Suppressor macrophage (primary cell): ENCODE results near the gene TIMMDC1.

ENCODE experiments used
- DNase-seq, 4 experiments: peaks; one replicate each; pipeline ENCODE4 v3.0.0-alpha.2; 2020 to 2022
- total RNA-seq, 17 experiments: gene quantifications; one replicate each; lab custom pipeline; 2026; ENCODE audit warnings: mixed read lengths in 6 of 17, inconsistent platforms in 3 of 17; lab: John Stamatoyannopoulos, UW

TIMMDC1 gene, protein sequence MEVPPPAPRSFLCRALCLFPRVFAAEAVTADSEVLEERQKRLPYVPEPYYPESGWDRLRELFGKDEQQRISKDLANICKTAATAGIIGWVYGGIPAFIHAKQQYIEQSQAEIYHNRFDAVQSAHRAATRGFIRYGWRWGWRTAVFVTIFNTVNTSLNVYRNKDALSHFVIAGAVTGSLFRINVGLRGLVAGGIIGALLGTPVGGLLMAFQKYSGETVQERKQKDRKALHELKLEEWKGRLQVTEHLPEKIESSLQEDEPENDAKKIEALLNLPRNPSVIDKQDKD
- total RNA-seq, result 31.6 to 62.6 (median 48.7) reads per million in 17 experiments

DNA sequence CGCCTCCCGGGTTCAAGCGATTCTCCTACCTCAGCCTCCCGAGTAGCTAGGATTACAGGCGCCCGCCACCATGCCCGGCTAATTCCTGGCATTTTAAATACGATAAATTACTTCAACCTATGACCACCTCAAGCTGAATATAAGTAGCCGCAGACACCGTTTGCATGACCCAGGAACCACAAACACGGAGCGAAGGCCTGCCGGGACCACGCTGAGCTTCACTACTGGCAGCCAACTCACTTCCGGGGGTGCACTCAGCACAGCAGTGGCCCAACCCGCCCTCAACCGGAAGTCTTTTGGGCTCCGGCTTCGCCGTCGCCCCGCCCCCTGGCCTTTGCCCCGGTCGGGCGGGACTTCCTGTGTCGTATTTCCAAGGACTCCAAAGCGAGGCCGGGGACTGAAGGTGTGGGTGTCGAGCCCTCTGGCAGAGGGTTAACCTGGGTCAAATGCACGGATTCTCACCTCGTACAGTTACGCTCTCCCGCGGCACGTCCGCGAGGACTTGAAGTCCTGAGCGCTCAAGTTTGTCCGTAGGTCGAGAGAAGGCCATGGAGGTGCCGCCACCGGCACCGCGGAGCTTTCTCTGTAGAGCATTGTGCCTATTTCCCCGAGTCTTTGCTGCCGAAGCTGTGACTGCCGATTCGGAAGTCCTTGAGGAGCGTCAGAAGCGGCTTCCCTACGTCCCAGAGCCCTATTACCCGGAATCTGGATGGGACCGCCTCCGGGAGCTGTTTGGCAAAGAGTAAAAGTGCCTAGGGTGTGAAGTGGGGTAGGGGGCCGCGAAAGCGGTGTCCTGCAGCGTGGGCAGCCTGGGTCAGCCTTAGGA lies at the start of gene TIMMDC1:
TSS of gene TIMMDC1 (plus strand) at position 362 of the 826 bp plus-strand sequence. CDS start at position 549, 187 bp downstream.
- peak; percentile 98 to 99 (median 99) for DNase-seq

DNA sequence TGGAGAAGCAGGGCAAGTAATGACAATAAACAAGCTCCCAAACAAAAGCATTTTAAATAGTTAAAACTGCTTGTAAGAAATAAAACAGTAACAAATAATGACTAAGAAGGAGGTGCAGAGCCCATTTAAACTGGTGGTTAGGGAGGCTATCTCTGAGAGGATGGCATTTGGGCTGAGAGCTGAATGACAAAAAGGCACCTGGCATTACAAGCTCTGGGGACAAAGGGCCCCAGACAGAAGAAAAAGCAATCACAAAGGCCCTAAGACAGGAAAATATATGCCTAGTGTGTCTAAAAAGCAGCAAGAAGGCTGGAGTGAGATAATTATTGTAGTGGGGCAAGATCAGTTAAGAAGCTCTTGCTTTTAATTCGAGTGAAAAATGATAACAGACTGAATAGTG lies 44.5 kb upstream of the TIMMDC1 start:
- DNase-seq, result no peak

DNA sequence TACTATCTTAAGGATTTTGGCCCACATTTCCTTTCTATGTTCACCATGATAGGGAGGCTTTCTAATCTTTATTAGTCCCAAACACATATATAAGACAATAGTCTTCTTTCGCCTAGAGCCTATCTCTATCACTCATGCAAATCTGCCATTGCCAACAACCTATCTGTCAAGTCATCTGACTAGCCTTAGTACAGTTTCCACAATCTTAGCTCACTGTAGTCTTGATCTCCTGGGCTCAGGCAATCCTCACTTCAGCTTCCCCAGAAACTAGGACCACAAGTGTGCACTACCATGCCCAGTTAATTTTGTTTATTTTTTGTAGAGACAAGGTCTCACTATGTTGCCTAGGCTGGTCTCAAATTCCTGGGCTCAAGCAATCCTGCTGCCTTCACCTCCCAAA lies 41.9 kb upstream of the TIMMDC1 start:
- DNase-seq, result no peak

DNA sequence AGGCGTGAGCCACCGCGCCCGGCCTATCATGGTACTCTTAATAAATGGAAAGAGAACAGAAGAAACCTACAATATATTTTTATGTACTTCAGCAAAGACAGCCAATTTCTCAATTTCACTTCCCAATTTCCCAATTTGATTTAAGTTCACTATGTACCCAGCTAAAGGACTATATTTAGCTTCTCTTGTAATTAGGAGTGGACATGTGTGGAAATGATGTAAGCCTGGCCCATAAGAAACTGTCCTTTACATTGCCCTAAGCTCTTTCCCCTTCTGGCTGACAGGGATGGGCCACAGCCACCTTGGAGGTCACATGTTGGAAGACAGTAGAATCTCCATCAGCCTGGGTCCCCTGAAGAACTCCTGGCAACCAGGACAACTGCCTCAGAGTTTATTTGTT lies 41.1 kb upstream of the TIMMDC1 start:
- peak; percentile 36 to 86 (median 70) for DNase-seq

DNA sequence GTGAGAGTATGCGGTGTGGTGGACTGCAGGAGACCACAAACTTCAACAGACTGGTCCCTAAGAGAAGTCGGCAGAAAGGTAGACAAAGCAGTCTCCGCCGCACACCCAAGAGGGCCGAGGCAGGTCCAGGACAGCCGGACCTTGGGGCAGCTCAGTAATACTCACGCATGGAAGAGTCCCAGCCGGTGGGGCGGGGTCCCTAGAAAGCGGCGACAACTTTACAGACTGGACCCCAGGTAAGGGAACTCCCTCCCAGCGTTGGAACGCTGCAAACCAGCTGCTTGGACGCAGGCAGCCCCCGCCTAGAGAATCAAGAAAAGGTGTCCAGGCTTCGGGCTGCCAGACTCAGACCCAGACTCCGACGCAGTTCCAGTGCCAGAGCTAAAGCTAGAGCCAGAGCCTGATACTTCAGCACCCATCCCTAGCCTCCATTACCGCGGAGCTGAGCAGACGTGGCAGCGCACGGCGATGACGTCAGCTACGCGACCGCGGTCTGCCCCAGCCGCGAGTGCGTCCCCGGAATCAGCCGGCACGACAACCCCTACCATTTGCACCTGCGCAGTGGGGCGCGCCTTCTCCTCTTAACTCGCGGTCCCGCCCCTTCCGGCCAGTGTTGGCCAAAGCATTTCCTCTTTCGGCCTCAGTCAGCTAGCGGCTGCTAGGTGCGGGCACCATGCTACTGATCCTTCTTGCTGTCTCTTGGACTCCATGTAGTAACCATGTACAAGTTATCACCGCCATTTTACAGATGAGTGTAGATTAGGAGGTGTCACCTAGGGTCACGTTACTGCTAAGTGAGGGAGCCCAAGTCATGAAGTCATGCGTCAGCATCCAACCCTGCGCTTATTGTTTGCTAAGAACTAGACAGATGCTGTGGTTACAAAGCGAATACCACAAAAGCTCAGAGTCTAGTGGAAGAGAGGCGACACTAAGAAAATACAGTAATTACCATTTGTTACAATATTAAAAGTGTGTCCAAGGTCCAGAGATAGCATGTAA lies 34.9 kb upstream of the TIMMDC1 start, which contains the start of gene TMEM39A:
TSS of gene TMEM39A (minus strand) at position 445 of the 999 bp plus-strand sequence. CDS start 1,541 bp downstream, outside the sequence.
- peak; percentile 100 for DNase-seq

DNA sequence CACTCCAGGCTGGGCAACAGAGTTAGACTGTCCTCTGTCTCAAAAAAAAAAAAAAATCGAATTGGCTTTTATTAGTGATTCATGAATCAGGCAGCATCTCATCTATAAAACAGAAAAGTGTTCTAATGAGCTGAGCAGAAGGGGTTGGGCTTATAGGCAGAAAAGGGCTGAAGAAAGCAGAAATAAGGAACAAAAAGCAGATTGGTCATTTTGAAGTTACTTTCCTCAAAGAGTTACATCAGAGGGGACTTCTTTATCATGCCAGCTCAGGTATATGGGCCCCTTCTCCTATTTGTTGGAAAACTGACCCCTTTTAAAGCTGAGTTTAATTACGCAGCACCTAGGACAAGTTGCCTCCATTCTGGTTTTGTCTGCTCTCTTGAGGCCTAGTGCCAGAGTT lies 30.3 kb upstream of the TIMMDC1 start:
- peak; percentile 14 to 56 (median 34) for DNase-seq

DNA sequence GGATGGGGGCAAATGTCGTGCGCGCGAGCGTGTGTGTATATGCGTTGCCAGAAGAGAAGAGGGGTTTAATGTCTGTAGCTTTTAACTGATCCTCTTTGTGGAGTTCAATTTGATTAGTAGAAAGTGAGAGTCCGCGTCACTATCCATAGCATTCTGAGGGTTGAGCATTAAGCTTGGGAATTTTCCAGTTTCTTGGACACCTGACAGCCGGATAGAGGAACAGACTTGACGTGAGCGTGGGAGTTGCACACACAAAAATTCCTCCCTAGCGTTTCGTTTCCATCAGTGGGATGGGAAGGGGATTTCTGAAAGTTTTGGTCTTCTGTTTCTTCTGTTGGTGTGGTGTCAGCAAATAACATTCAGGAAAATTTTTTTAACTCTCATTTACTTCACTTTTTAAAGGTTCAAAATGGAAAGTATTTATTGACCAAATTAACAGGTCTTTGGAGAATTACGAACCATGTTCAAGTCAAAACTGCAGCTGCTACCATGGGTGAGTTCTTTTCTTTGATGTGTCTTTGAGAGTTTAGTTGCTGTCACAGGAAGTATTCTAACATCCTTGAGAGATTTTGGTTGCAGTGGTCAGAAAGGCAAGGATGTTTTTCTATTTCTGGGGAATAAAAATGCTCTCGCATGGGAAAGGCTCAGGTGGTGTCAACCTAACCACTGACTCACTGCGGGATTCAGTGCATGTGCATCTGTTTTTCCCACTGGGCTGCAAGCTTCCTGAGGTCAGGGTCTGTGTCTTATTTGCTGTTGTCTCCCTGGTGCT lies 28.7 kb upstream of the TIMMDC1 start:
- peak; percentile 6 to 53 (median 47) for DNase-seq

DNA sequence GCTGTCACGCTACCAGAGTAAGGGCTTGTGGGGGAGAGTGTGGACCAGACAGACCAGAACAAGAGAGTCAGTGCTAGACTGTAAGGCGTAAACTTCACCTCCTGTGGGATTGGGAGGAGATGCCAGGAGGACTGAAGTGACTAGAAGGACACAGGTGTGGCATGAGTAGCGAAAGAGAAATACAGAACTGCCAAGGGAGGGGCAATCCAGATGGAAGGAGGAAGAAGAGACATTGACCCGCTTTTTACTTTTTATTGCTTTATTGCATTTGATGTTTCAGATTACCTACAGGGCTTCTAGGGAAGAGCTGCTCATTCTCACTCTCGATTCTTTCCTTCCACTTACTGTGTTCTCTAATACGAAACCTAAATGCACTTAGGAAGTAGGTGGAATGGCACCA lies 27.5 kb upstream of the TIMMDC1 start:
- no peak for DNase-seq

DNA sequence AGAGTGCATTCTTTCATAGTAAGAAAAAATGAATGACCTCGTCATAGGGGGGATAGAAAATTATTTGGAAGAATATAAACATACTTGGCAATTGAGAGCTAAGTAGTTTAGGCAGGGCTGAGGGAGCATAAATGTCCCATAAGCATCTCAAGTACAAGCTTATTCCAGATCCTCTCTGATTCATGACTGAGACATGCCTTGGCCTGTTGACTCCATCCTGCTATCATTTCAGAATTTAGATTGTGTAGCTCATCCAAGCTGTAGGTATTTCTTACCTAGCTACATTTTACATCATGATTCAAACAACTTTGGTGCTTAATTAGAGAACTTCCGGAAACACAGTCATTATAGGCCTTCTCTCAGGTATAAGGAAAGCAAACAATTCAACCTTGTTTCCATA lies 17.3 kb upstream of the TIMMDC1 start:
- DNase-seq, result no peak

DNA sequence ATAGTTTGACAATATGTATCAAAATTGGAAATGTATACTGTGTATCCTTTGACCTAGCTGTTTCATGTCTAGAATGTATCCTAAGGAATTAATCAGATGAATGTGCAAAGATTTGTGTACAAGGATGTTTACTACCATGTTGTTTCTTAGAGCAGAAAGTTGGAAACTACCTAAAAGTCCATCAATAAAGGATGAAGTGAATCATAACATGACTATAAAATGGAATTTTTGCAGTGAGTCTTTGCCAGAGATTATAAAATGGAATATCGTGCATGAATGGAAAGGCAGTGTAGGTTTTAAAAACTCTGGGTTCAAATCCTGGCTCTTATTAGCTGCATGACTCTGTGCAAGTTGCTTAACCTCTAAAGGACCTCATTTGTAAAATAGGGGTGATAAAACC lies 15.2 kb upstream of the TIMMDC1 start:
- DNase-seq, result no peak

DNA sequence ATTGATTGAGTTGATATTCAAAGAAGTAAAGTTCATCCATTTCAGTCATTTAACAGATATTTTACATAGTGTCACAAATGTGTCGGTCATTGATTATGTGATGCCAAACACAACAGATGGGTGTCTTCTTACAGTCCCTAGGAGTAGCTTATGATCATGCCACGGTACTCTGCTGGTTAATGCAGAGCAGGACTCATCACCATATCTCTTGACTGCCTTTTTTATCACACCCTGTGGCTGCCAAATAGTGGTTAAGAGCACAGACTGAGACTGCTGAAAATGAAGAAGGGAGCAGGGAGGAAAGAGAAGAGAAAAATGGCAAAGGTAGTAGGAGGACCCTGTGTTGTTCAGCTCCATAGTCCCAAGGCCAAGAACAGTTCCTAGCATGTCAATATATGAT lies 12.8 kb upstream of the TIMMDC1 start:
- DNase-seq, result no peak

DNA sequence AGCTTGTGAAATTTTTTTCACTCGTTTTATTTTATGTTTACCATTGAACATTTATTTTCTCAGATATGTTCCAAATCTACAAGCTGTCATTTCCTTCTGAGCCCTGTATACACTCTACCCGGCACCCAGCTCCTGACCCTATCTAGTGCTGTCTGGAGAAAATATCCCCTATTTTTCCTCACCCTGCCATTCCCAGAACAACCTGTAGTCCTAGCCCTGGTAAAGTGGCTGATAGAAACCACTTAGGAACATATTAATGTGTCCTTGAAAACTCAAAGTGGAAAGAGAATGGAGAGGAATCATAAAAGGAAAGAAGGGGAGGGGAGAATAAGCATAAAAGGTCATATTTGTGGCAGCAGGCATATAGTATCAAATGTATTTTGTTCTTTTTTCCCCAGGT lies 8.2 kb upstream of the TIMMDC1 start:
- DNase-seq, result no peak

DNA sequence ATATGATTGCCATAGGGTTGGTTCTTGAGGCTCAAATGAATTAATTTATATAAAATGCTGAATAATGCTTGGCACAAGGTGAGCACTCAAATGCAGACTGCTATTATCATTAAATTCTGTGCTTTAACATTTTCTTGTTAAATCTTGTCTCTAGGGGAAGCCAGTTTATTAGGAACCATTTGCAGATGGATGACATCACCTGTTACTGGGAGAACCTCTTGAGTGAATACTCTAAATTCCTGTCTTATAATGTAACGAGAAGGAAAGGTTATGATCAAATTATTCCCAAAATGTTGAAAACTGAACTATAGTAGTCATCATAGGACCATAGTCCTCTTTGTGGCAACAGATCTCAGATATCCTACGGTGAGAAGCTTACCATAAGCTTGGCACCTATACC lies 6.2 kb upstream of the TIMMDC1 start:
- DNase-seq, result no peak

DNA sequence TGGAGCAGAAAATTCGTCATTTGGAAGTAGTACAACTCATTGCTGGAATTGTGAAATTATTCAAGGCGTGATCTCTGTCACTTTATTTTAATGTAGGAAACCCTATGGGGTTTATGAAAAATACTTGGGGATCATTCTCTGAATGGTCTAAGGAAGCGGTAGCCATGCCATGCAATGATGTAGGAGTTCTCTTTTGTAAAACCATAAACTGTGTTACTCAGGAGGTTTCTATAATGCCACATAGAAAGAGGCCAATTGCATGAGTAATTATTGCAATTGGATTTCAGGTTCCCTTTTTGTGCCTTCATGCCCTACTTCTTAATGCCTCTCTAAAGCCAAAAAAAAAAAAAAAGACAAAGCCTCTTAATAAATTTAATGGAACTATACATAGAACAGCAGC lies 5.5 kb upstream of the TIMMDC1 start:
- peak in 1 of 4 experiments; percentile 13 for DNase-seq

DNA sequence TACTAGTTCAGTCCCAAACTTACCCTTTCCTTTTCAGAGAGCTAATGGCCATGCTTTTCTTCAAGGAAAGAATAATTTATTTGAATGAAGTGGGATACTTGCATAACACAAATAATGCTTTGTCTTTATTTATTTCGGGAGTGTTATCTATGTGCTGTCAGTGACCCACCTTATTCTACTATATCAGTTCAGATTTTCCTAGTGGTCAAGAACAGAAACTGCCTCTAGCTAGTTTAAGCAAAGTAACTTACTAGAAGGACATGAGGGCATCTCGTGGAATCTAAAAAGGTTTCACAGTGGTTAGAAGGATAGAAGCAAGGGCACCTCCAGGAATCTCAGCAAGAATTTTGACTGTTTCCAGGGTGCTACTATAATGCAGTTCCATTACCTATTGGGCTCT lies 3.8 kb upstream of the TIMMDC1 start:
- no peak for DNase-seq

DNA sequence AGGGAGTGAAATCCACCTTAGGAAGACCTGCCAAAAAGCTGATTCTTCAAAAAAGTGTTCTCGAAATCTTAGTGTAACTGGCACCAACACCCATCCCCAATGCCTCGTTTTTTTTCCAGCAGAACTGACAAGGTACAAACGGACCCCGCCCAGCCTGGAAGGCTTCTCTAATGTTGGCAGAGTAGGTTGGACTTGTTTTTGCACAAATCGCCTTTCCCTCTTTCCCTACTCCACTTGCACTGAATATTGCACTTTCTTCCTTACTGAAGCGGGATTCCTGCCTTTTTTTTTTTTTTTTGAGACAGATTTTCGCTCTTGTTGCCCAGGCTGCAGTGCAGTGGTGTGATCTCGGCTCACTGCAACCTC lies 544 bp upstream of the TIMMDC1 start:
- peak; percentile 8 to 48 (median 31) for DNase-seq

DNA sequence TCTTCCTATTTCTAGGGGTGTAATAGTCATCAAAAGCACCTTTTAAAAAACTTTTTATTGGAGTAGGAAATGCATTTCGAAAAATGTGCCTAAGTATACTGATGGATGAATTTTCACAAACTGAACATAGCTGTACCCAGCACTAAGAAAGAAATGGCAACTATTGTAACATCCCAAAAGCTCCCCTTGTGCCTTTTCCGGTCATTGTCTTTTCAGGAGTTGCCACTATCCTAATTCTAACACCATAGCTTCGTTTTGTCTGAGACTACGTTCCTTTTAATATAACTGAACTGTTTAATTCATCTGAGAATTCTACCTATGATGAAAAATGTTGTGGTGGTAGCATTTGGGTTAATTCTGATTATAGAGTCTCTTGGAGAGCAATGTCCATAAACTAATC lies 1.9 kb downstream of the TIMMDC1 start:
- no peak for DNase-seq

DNA sequence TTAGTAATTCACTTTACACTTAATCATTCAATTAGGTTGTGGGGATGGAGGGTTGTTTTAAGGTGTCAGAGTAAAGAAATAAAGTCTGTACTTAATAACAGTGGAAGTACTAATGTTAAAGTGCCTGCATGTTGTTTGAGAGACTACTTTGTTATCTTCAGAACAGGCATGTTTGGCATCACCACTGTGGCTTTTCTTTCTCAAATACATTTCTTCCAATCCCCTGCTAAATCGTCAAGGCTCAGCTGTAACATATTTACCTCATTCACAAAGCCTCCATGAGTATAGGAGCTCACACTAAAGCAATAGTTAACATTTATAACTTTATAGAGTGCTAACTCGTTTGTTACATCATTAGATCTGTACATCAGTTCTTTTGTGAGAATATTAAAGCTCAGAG lies 2.6 kb downstream of the TIMMDC1 start:
- no peak for DNase-seq

DNA sequence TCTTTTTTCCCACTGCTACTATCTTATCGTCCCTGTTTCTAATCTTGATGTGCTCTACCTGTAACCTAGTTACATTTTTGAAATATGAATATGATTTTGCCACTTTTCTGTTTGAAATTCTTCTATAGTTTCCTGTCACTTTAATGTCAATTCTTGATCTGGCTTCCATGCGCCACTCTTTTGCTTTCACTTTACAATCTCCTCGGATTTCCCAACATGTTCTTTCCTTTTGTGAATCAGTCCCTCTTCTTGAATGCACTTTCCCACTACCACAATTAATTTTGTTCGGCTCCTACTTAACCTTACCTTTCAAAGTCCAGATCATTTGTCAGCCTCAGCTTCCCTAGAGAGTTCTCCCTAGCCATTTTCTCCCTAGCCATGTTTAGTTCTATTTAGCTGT lies 8.3 kb downstream of the TIMMDC1 start:
- no peak for DNase-seq

DNA sequence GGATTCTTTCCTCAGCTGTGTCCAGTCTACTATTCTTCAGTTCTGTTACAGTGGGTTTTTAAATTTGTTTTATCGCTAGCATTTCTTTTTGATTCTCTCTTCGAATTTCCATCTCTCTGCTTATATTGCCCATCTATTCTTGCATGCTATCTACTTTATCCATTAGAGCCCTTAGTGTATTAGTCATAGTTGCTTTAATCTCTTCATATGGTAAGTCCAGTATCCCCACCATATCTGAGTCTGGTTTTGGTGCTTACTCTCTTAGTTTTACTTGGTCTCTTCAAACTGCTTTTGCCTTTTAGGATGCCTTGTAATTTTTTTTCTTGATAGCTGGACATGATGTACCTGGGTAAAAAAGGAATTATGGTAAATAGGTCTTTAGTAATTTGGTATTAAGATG lies 9.1 kb downstream of the TIMMDC1 start:
- DNase-seq, result no peak

DNA sequence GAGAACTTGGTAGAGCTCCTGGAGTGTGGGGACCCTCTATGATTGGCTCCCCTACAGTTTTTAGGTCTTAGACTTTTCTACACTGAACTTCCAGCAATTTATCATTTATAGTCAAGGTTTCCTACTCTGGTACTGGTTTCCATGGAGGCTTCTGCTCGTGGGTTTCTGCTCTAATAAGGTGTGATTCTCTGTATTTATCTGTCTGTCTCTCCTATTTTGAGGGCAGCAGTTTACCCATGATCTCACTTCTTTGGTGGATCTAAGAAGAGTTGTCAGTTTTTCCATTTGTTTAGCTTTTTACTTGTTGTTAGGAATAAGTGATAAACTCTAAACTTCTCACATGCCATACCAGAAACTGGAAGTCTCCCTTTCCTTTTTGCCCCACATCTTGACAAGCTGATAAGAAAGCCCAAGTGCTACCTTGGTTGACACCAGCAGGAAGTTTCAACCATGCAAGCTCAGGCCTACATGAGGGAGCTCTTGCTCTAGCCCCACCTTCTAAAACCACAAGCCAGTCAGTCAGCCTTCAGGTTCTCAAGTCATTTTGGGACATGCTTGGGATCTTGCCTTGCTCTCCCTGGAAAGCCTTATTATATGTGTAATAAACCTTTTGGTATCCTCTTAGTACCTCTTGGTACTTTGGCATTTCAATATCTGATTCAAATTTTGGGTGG lies 10.0 kb downstream of the TIMMDC1 start:
- no peak for DNase-seq
